LHCN-M2 (cell line): ENCODE data around the gene TMEM236. TPM values are rescaled to one million over a fixed set of nuclear protein-coding genes. Genes with fewer than 3 reads are reported as not detected.
"Not testable (repeated sequence)": the region's sequence is repeated elsewhere in the genome, so short reads cannot be mapped to it uniquely, and the experiment has no call there.

Experiments used
- DNase-seq: peaks from one replicate; pipeline ENCODE4 v3.0.0-alpha.2; 2012; ENCODE audit warnings: low read depth
- polyA plus RNA-seq: library from polyadenylated mRNA; unstranded; fragments of >200 nt; gene quantifications from one replicate; pipeline ENCODE4 v1.2.1, GENCODE V29; 2012; ENCODE audit warnings: missing spikeins
- total RNA-seq: library from RNA; depleted of rRNA; stranded (reverse); fragments of >200 nt; gene quantifications from 2 replicates; pipeline ENCODE4 v1.2.3, GENCODE V29; 2014; rRNA removed

TMEM236 gene, protein sequence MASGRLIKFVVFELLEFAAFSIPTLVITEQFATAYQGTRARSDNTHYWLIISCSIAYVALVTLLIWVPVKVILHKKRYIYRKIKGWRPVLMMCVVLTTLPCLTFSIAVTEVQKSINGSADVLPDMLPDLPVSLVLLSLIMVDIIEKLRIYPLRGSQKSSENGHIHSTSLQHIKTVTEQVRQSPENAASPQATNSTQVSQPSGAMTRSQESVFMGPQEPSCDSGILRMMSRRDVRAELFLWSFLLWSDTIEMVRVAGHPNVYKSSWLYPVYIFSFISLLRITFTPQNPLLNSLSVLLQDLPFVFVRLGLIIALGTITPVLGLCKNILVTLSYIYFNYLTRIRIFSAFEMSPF
- under 0.01 TPM in 2 replicates for total RNA-seq
- polyA plus RNA-seq, result 0.02 TPM

DNA sequence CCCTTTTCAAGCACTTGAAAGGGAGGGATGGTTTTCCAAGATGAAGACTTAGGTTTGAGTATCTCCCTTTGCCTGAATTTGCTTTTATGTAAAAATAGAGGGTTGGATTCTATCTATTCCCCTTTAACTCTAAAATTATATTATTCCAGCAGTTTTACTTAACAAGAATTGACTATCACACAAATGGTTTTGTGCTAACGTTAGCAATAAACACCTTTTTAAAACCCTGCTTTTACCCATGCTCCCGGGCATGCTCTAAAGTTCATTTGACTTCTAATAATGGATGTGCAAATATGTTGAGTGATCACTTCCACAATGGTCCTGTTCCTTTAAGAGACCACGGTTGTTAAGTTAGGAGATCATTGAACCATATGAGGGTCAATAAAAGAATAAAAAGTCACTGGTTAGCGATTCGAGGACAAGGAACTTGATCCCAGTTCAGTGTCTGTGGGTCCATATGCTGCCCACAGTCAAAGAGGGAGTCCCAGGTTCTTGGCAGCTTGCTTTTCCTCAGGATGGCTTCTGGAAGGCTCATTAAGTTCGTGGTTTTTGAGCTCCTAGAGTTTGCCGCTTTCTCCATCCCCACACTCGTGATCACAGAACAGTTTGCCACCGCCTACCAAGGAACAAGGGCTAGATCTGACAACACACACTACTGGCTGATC is at the start of gene TMEM236:
Gene TMEM236 (plus strand): TSS at position 421 of the 665 bp plus-strand sequence. CDS start 95 bp downstream, at position 516.
- no peak for DNase-seq

DNA sequence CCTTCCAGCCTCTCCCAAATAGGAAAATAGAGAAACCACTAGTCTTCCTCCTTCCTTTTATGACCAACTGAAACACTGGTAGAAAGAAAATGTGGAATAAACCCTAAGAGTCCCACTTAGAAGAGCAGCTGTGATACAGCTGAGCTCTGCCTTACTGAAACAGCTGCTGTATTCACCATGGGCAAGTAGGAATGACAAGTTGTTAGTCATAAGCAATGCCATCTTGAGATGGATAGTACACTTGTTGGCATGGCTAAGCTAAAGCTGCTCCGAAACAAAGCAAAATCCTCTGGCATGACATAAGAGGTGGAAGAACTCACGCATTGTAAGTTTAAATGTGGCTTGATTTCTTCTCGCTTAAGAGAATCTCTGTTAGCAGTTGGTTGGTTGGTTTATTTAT is 48.3 kb upstream of the TMEM236 start:
- peak; percentile 90 for DNase-seq

DNA sequence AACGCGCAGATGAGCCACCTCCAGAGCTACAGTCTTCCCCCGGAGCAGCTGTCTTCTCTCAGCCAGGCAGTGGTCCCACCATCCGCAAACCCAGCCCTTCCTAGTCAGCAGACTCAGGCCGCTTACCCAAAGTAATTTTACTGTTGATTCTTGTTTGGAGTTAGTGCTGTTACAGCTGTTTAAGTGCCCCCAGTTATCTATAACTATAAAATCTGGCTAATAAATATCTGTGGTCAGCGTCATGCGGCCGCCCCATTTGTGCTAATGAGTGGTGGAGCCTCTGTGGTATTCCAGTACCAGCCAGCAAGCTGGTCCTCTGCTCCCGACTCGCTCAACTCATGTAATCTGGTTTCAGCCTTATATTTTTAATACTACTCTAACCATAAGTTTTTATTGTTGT is 43.2 kb upstream of the TMEM236 start:
- DNase-seq, result no peak

DNA sequence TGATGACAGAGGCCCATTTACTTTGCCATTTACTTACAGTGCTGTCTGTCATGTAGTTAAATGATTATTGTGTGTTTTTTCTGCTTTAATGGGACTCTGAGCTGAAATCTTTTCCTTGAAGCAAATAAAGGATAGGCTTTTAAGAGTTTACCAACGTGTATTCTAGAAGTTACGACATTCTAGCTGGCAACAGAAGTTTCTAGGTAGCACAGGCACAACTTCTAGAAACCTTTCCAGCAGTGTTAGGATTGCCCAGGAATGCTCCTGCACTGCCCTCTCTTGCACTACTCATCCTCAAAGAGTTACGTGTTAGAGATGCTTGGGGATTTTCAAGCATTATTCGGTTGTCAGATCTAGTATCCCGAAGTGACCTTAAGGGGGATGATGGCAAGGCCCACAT is 42.5 kb upstream of the TMEM236 start:
- DNase-seq, result no peak

DNA sequence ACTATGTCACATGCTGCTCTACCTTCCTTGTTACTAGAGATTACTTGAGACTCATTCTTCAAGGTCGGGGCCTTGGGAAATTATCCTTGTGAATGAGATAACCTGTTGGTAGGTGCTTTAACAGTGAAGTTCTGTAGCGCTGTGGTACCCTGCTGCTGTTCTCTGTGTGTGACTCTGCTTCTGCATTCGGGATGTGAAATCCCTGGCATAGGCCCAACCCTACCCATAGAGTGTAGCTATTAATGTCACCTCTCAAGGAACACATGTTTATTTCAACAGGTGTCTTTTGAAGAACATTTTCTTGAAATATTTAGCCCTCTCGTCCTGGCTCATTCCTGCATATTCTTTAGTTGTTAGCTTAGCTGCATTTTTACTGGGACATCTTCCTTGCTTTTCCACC is 41.8 kb upstream of the TMEM236 start:
- no peak for DNase-seq

DNA sequence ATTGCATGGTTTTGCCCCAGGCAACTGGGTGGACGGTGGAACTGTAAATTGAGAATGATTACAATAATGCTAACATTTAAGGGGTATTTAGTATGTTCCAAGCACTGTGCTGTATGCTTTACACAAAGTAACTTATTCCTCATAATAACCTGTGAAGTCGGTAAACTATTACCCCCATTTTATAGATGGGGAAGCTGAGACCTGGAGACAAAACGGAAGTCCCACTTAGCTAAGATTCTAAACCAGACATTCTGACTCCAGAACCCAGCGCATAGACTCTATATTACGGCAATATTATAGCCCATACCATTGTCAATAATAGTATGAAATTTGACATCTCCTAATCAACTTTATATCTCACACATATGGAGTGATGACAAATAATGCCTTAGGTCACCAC is 39.9 kb upstream of the TMEM236 start:
- no peak for DNase-seq

DNA sequence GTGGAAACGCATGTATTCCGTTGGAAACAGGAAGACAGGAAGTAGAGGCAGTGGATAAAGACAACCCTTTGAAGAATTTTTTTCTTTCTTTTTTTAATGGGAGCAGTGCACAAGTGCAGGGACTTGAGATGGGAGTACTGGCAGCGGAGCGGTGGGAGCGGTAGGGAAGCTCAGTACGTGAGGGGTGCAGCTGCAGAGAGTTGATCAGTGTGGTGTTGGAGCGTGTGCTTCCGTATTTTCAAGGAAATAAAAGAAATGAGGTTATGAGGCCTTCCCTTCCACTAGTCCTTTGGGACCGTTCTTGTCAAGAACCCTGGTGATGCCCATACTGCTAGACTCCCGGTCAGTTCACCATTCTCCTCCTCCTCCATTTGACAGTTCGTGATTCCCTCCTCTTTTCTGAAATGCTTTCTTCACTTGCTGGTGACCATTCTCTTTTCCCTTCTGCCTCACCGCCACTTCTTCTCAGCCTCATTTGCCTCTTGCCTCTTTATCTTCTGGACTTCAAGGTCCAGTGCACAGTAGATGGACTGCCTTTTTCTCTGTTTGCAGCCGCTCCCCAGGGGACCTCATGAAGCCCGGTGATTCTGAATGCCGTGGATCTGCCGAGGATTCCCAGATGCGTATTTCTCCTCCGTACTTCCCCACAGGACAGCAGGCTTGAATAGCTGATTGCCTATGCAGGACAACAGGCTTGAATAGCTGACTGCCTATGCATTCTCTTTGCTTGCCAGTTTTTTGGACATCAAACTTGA is 39.1 kb upstream of the TMEM236 start:
- no peak for DNase-seq

DNA sequence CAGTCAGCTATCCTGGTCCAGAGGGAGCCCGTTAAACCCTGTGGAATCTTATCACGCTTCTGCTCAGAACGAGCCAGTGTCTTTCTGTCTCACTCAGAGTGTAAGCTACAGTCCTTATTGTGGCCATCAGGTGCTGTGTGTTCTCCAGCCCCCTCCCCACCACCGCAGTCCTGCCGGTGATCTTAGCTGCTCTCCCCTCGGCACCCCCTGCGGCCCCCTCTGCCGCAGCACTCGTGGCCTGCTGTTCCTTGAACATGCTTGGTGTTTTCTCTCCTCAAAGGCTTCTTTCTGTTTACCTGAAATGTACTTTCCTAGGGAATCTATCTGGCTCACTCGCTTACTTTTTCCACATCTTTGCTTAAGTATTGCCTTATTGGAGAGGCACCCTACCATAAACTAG is 38.2 kb upstream of the TMEM236 start:
- no peak for DNase-seq

DNA sequence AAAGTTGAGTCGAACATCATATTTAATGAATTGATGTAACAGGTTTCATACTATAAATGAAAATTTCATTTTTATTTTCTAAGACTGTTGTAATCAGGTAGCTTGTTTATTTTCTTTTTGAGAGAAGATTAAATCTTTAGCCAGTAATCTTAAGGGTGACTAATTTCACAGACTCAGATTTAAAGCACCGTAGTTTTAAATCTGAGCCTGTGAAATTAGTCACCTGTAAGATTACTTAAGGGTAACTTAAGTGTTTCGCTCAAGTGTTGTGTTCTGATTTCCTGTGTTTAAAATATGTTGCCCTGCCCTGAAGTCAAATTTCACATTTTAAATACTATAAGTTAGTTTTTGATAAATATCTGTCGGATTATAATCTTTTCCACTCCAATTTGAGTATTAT is 35.8 kb upstream of the TMEM236 start:
- DNase-seq, result no peak

DNA sequence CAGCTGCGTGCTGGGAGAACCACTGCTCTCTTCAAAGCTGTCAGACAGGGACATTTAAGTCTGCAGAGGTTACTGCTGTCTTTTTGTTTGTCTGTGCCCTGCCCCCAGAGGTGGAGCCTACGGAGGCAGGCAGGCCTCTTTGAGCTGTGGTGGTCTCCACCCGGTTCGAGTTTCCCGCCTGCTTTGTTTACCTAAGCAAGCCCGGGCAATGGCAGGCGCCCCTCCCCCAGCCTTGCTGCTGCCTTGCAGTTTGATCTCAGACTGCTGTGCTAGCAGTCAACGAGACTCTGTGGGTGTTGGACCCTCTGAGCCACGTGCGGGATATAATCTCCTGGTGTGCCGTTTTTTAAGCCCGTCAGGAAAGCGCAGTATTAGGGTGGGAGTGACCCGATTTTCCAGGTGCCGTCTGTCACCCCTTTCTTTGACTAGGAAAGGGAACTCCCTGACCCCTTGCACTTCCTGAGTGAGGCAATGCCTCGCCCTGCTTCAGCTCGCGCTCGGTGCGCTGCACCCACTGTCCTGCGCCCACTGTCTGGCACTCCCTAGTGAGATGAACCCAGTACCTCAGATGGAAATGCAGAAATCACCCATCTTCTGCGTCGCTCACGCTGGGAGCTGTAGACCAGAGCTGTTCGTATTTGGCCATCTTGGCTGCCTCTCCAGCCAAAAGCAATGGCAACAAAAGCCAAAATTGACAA is 29.5 kb upstream of the TMEM236 start:
- not testable (repeated sequence) for DNase-seq

DNA sequence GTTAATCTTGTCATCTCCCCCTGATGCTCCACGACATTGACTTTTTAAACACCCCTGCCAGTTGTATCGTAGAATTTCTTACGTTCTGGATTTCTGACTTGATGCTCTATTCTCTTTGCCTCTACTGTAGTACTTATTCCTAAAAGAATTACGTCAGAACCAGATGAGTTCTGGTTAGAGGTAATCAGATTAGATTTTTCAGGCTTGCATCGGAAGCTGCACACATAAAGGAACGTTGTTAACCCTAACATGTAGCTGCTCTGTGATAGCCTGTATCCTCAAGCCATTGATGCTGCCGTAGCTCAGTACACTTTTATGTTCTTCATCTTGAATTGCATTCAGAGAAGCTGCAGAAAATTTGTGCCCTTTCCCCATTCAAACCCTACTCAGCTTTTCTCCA is 26.3 kb upstream of the TMEM236 start:
- no peak for DNase-seq

DNA sequence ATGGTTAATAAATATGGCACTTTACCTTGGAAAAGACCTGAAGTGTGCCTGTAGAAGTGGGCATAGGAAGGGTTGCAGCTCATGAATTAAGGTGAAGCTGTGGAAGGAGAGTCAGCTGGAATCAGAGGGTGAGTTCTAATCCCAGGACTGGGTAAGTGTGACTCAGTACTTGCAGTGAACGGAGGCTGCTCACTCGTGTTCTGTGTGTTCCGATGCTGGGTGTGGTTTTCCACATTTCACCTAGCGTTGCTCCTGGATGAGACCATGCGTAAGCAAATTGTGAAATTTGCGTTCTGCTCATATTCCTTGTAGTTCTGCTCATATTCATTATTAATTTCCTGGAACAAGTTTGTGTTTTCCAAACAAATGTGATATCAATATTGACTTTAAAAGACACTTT is 22.4 kb upstream of the TMEM236 start:
- no peak for DNase-seq

DNA sequence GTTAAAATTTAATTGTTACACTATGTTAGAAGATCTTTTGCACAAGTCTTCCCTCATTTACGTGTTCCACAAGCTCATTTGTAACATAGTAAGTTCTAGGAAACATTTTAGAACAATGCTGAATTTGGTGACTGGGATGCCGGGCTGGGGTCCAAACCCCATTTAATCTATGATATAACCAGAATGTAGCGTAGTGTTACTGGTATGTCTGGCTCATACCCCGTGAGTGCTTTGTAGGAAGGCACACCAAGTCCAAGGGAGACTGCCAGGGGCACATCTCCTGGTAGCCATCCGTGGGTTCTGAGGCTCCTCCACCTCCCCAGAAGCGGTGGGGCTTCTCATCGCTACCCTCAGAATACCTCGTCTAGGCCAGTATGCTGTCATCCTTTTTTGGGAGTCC is 21.3 kb upstream of the TMEM236 start:
- no peak for DNase-seq

DNA sequence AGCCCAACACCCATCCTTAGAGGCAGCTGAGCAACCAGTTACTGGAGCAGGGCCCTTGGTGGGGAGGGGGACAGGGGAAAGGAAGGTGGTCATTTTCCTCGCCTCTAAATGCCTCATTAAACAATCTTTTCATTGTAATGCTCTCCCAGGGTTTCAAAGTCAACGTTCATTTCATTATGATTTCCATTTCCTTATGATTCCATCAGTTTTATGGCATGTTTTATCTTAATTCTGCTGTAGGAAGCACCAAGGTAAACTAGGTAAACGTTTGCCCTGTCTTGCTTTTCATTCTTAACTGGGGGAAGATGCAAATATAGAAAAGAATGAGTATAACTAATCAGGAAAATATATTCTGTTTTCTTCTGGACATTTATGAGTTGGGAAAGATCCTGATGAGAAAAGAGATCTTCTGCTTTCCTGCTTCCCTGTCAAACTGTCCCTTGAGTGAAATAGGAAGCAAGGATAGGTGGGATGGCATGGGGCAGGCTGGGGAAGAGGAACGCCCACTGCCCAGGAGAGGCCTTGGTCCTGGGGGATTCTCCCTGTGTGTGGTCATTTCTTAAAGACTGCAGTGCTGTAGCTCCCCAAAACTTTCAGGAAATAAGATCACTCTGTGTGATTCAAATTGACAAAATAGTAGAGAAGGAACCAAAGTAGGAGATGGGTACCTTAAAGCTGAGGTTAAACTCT is 20.5 kb upstream of the TMEM236 start:
- DNase-seq, result no peak

DNA sequence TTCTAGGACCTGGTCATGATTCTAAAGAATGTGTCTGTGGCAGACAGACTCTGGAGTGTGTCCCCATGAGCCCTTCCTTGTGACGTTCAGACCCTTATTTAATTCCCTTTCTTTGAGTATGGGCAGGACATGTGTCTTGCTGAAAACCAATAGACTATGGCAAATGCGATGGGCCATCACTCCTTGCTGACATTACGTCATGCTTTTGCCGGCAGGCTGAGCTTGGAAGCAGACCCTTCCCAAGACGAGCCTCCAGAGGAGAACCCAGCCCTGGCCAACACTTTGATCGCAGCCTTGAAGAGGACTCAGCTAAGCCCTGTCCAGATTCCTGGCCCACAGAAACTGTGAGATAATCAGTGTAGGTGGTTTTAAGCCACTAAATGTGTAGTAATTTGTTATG is 18.4 kb upstream of the TMEM236 start:
- DNase-seq, result no peak

DNA sequence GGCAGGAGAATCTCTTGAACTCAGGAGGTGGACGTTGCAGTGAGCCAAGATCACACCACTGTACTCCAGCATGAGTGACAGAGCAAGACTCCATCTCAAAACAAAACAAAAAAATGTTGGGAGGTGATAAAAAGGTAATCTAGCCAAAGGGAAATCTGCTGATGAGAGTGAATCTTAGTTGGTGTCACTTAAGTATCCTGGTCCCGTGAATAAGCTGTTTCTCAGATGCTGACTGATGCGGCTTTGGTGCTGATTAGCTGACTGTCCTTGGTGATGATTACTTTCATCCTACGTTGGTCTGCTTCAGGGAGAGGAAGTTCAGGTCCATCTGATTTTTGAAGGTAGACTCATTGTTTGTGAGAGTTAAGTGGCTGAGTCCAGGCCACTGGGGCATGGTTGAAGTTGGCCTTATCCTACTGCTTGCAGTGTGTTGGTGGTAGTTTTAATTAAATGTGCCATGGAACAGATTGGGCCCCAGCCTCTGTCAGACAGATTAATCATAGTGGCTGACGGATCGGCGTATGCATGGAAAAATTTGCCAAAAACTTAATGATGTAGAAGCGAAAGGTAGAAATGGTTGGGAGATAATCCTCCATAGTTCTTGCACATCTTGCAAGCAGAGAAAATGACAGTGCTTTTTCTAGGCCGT is 17.4 kb upstream of the TMEM236 start:
- DNase-seq, result no peak

DNA sequence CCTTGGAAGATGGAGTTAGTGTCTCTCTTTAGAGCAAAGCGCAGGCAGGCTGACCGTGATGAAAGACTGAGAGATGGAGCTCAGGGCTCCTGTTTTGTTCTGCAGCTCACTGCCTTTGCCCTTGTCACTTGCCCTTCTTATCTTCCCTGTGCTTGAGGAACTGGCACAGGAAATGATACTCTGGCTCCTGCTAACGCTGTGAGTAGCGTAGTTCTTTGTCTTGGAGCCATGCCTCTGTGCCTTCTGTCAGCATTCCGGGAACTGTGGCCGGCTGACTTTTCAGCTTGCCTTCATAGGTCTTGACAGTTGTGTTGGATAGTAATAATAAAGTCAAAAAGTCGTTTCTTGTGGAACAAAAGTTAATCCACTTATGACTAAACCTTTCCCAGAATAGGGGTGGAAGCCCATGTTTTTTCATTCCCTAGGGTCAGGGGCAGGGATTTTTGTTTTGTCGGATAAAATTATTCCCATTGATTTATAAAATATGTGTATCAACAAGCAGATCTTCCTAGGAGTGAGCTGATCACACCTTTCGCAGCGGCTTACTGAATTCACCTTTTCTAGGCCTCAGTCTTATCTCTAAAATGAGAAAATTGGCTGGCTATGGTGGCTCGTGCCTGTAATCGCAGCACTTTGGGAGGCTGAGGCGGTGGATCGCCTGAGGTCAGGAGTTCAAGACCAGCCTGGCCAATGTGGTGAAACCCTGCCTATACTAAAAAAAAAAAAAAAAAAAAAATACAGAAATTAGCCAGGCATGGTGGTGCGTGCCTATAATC is 16.6 kb upstream of the TMEM236 start:
- DNase-seq, result no peak

DNA sequence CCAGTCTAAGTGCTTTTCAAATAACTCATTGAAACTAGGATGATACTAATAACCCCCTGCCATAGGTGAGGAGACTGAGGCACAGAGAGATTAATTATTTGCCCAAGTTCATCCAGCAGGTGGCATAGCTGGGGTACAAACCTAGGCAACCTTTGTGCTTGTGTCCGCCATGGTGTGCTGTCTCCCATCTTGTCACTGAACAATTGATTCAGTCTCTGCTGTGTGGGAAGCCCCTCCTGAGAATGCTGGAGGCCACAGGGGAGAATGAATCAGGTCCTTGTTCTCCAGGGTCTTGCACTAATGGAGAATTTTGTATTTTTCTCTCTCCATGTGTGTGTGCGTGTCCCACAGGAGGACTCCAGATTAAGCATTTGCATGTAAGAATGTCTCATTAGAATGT is 15.8 kb upstream of the TMEM236 start:
- no peak for DNase-seq

DNA sequence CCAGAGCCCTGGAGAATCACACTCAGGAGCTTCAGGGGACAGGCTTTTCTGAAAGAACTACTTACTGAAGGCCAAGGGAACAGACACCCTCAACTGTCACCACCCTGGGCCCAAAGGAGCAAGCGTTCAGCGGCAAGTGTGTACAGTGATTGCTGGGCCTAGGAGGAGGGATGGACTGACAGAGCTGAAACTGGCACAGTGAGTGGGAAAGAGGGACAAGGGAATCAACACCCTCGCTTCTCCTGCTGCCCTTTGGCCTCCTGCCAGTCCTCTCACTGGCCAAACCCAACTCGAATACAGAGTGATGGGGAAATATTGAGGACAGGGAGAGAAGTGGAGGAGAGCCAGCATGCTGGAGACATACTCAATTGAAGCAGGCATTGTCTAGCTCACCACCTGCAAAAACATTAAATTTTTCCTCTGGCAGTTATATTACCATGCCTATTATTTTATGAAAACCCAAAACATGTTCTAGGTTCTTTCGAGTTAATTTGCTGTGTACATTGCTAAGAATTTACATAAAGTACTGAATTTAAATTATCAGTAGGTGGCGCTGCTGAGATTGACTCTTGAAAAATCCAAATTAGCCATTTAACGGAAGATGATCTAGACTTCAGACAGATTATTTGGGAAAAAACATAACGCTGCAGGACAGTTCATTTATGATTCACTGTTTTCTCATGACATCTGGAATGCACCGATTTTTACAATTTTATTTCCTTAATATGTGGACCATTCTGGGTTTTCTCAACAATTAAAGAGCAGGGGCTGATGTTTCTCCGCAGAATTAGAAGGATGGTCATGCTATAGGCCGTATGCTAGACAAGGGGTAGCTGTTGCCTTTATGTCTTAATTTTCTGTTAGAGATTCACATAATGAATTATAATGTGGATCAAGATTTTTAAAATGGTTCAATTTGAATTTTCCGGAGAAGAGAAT is 14.7 kb upstream of the TMEM236 start:
- DNase-seq, result peak; percentile 43
